Subcutaneous abdominal adipose tissue (tissue), 5 donors: Measurements from ENCODE around the gene KDM3B.
A peak's percentile ranks its signal among the peaks of the same experiment; 100 is the strongest.
"Not testable (repeated sequence)": the region's sequence is repeated elsewhere in the genome, so short reads cannot be mapped to it uniquely, and the experiment has no call there.

Experiments used
- H3K27ac ChIP-seq: one replicate; pipeline ENCODE4 v1.7.0; 2013; ENCODE audit warnings: low read depth, mild to moderate bottlenecking, inconsistent platforms, low read length, moderate library complexity
- H3K27me3 ChIP-seq, 5 donors: one replicate each; pipeline ENCODE4 v1.7.0; 2013; ENCODE audit warnings: low read length in 5 of 5, inconsistent platforms in 1 of 5; ENCODE audit not compliant: control insufficient read depth in 5 of 5, insufficient read depth in 4 of 5
- H3K36me3 ChIP-seq, 5 donors: one replicate each; pipeline ENCODE4 v1.7.0; 2013; ENCODE audit warnings: low read length in 5 of 5; ENCODE audit not compliant: control insufficient read depth in 5 of 5, insufficient read depth in 5 of 5
- H3K4me1 ChIP-seq, 5 donors: one replicate each; pipeline ENCODE4 v1.7.0; 2013; ENCODE audit warnings: low read length in 5 of 5, mild to moderate bottlenecking in 3 of 5, moderate library complexity in 1 of 5; ENCODE audit not compliant: control insufficient read depth in 5 of 5, insufficient read depth in 5 of 5
- H3K4me3 ChIP-seq, 5 donors: one replicate each; pipeline ENCODE4 v1.7.0; 2013; ENCODE audit warnings: low read length in 5 of 5, low read depth in 1 of 5
- H3K9ac ChIP-seq, 5 donors: one replicate each; pipeline ENCODE4 v1.7.0; 2013; ENCODE audit warnings: low read length in 5 of 5, mild to moderate bottlenecking in 4 of 5, moderate library complexity in 3 of 5
- H3K9me3 ChIP-seq, 5 donors: one replicate each; pipeline ENCODE4 v1.7.0; 2013; ENCODE audit warnings: low read length in 5 of 5; ENCODE audit not compliant: control insufficient read depth in 5 of 5
- donor health status: healthy.
- donor health status: healthy.
- donor health status: healthy.
- donor health status: healthy.
- donor health status: healthy.

Gene KDM3B

GRCh38 chr5:138469540-138470321 is 117.2 kb downstream of the KDM3B start:
- H3K4me1 ChIP-seq, result peaks cover 11 to 29% (median 26%) of the 10 kb centered on the region in 5 donors
- peaks cover 0 to 18% (median 0%) of the 10 kb centered on the region in 5 donors for H3K27me3 ChIP-seq
- H3K4me3 ChIP-seq, result peak overlapping the region in 3 of 5 donors; percentile 26 to 86 (median 35)
- H3K9ac ChIP-seq, result peak overlapping the region in 1 of 5 donors; percentile 16
- H3K36me3 ChIP-seq, result peaks cover 0 to 23% (median 17%) of the 10 kb centered on the region in 5 donors
- H3K27ac ChIP-seq, result no peak overlapping the region
- H3K9me3 ChIP-seq, result no peaks in the 10 kb centered on the region

GRCh38 chr5:138470322-138471051 is 118.0 kb downstream of the KDM3B start:
- H3K27ac ChIP-seq, result no peak overlapping the region
- H3K4me3 ChIP-seq, result peak overlapping the region in 1 of 5 donors; percentile 86
- peaks cover 0 to 18% (median 0%) of the 10 kb centered on the region in 5 donors for H3K27me3 ChIP-seq
- no peak overlapping the region for H3K9ac ChIP-seq
- peaks cover 0 to 23% (median 17%) of the 10 kb centered on the region in 5 donors for H3K36me3 ChIP-seq
- H3K4me1 ChIP-seq, result peaks cover 11 to 29% (median 26%) of the 10 kb centered on the region in 5 donors
- no peaks in the 10 kb centered on the region for H3K9me3 ChIP-seq

GRCh38 chr5:138471052-138471361 is 118.5 kb downstream of the KDM3B start:
- Histone ChIP-seq H3K4me1 (peaks cover 11 to 25% (median 22%) of the 10 kb centered on the region in 5 donors), H3K4me3 (no peak overlapping the region), H3K9ac (no peak overlapping the region), H3K27me3 (peaks cover 0 to 15% (median 0%) of the 10 kb centered on the region in 5 donors), H3K36me3 (peaks cover 0 to 22% (median 17%) of the 10 kb centered on the region in 5 donors), H3K9me3 (no peaks in the 10 kb centered on the region), H3K27ac (no peak overlapping the region)

GRCh38 chr5:138472353-138472752 is 119.9 kb downstream of the KDM3B start:
- no peaks in the 10 kb centered on the region for H3K9me3 ChIP-seq
- H3K27me3 ChIP-seq, result peaks cover 0 to 2% (median 0%) of the 10 kb centered on the region in 5 donors
- H3K4me1 ChIP-seq, result peaks cover 9 to 12% (median 10%) of the 10 kb centered on the region in 5 donors
- H3K4me3 ChIP-seq, result no peak overlapping the region
- H3K9ac ChIP-seq, result no peak overlapping the region
- no peak overlapping the region for H3K27ac ChIP-seq
- H3K36me3 ChIP-seq, result peaks cover 0 to 9% (median 5%) of the 10 kb centered on the region in 5 donors

- not testable (repeated sequence) for H3K4me3 ChIP-seq, H3K9ac ChIP-seq, H3K27me3 ChIP-seq, H3K27ac ChIP-seq, H3K9me3 ChIP-seq, H3K4me1 ChIP-seq, H3K36me3 ChIP-seq
These were observed 120.7 kb downstream of the KDM3B start for GRCh38 chr5:138473151-138473550.

- no peak overlapping the region for H3K4me3 ChIP-seq
- H3K27ac ChIP-seq, result no peak overlapping the region
- no peaks in the 10 kb centered on the region for H3K9me3 ChIP-seq
- peaks cover 0 to 6% (median 0%) of the 10 kb centered on the region in 5 donors for H3K27me3 ChIP-seq
- no peaks in the 10 kb centered on the region for H3K36me3 ChIP-seq
- no peak overlapping the region for H3K9ac ChIP-seq
- peaks cover 0 to 3% (median 0%) of the 10 kb centered on the region in 5 donors for H3K4me1 ChIP-seq
These were observed 124.4 kb downstream of the KDM3B start for GRCh38 chr5:138476918-138477317.

GRCh38 chr5:138482638-138483037 is 130.2 kb downstream of the KDM3B start:
- H3K27me3 ChIP-seq, result peaks cover 0 to 6% (median 0%) of the 10 kb centered on the region in 5 donors
- H3K9me3 ChIP-seq, result no peaks in the 10 kb centered on the region
- H3K4me3 ChIP-seq, result no peak overlapping the region
- no peak overlapping the region for H3K9ac ChIP-seq
- H3K36me3 ChIP-seq, result no peaks in the 10 kb centered on the region
- H3K27ac ChIP-seq, result no peak overlapping the region
- peaks cover 0 to 2% (median 0%) of the 10 kb centered on the region in 5 donors for H3K4me1 ChIP-seq
